CD14-positive monocyte (primary cell): ENCODE data around the gene PLAU. TPM values are rescaled to one million over a fixed set of nuclear protein-coding genes. Genes with fewer than 3 reads are reported as not detected.

ENCODE experiments used
- DNase-seq, 3 donors: peaks; one replicate each; pipeline ENCODE4 v3.0.0-alpha.2; 2011 to 2022
- H2AFZ ChIP-seq: 2 replicates; pipeline ENCODE4 v1.6.0; 2012; ENCODE audit warnings: mild to moderate bottlenecking, low read depth, low read length, inconsistent platforms; ENCODE audit not compliant: insufficient read depth, poor library complexity, severe bottlenecking
- H3K27ac ChIP-seq, 2 donors: 1 replicate in 1 of 2; 2 replicates in 1 of 2; pipeline ENCODE4 v1.5.1; 2012 to 2013; ENCODE audit warnings: low read length in 2 of 2, control low read depth in 1 of 2, inconsistent platforms in 1 of 2, low read depth in 1 of 2, mild to moderate bottlenecking in 1 of 2
- H3K27me3 ChIP-seq, 2 donors: one replicate each; pipeline versions ENCODE4 v1.6.0 to v1.6.1; 2011 to 2013; ENCODE audit warnings: low read length in 2 of 2; ENCODE audit not compliant: control insufficient read depth in 2 of 2, insufficient read depth in 2 of 2
- H3K36me3 ChIP-seq, 2 donors: replicated peaks in 1 of 2; 1 replicate in 1 of 2; 2 replicates in 1 of 2; pipeline versions ENCODE4 v1.5.1 to v1.6.1; 2012 to 2013; ENCODE audit warnings: low read length in 2 of 2, control low read depth in 1 of 2, inconsistent platforms in 1 of 2, mild to moderate bottlenecking in 1 of 2; ENCODE audit not compliant: insufficient read depth in 2 of 2, control insufficient read depth in 1 of 2
- H3K4me1 ChIP-seq, 2 donors: 1 replicate in 1 of 2; 2 replicates in 1 of 2; pipeline versions ENCODE4 v1.5.1 to v1.6.1; 2012 to 2013; ENCODE audit warnings: low read length in 2 of 2, control low read depth in 1 of 2, inconsistent platforms in 1 of 2, mild to moderate bottlenecking in 1 of 2, moderate library complexity in 1 of 2; ENCODE audit not compliant: insufficient read depth in 2 of 2, control insufficient read depth in 1 of 2
- H3K4me2 ChIP-seq: replicated peaks from 2 replicates; pipeline ENCODE3; 2012; ENCODE audit warnings: low read length, moderate library complexity, mild to moderate bottlenecking; ENCODE audit not compliant: poor library complexity, severe bottlenecking; ENCODE audit errors: extremely low read depth
- H3K4me3 ChIP-seq, 3 experiments: fragments of 200-600 bp in 1 of 3; sonication (generic) in 1 of 3; replicated peaks in 1 of 3; 1 replicate in 2 of 3; 2 replicates in 1 of 3; pipeline ENCODE4 v1.5.1; 2011 to 2013; ENCODE audit warnings: low read length in 3 of 3, mild to moderate bottlenecking in 3 of 3, control low read depth in 2 of 3, low read depth in 2 of 3, inconsistent platforms in 1 of 3, moderate library complexity in 1 of 3
- H3K79me2 ChIP-seq: 2 replicates; pipeline ENCODE4 v1.6.0; 2012; ENCODE audit warnings: mild to moderate bottlenecking, control low read depth, inconsistent platforms, low read length, moderate library complexity; ENCODE audit not compliant: insufficient read depth
- H3K9ac ChIP-seq: 2 replicates; pipeline ENCODE4 v1.6.0; 2017; ENCODE audit warnings: low read length, mild to moderate bottlenecking; ENCODE audit not compliant: insufficient read depth, poor library complexity, severe bottlenecking
- H3K9me3 ChIP-seq, 2 donors: replicated peaks in 1 of 2; 1 replicate in 1 of 2; 2 replicates in 1 of 2; pipeline versions ENCODE4 v1.5.1 to v1.6.1; 2012 to 2013; ENCODE audit warnings: low read length in 2 of 2, control low read depth in 1 of 2; ENCODE audit not compliant: control insufficient read depth in 1 of 2, insufficient read depth in 1 of 2
- H4K20me1 ChIP-seq: 2 replicates; pipeline ENCODE4 v1.6.0; 2012; ENCODE audit warnings: mild to moderate bottlenecking, low read length, control low read depth, moderate library complexity; ENCODE audit not compliant: insufficient read depth
- H3K27ac Mint-ChIP-seq, 7 donors: one replicate each; pipeline ENCODE4 v1.8.0; 2020; ENCODE audit warnings: mild to moderate bottlenecking in 7 of 7, mixed read lengths in 7 of 7, moderate library complexity in 6 of 7, inconsistent platforms in 2 of 7
- H3K27me3 Mint-ChIP-seq, 3 donors: one replicate each; pipeline ENCODE4 v1.8.0; 2021 to 2022; ENCODE audit warnings: low read depth in 3 of 3, mild to moderate bottlenecking in 3 of 3, mixed read lengths in 3 of 3, moderate library complexity in 3 of 3, inconsistent platforms in 1 of 3
- H3K36me3 Mint-ChIP-seq, 2 donors: one replicate each; pipeline ENCODE4 v1.8.0; 2020; ENCODE audit warnings: mixed read lengths in 2 of 2, inconsistent platforms in 1 of 2, mild to moderate bottlenecking in 1 of 2
- H3K4me1 Mint-ChIP-seq: one replicate; pipeline ENCODE4 v1.8.0; 2020; ENCODE audit warnings: mild to moderate bottlenecking, mixed read lengths
- H3K4me3 Mint-ChIP-seq, 2 donors: one replicate each; pipeline ENCODE4 v1.8.0; 2020; ENCODE audit warnings: mild to moderate bottlenecking in 2 of 2, mixed read lengths in 2 of 2, moderate library complexity in 1 of 2
- H3K9me3 Mint-ChIP-seq, 7 donors: one replicate each; pipeline ENCODE4 v1.8.0; 2020 to 2022; ENCODE audit warnings: mixed read lengths in 7 of 7, mild to moderate bottlenecking in 6 of 7, moderate library complexity in 6 of 7, inconsistent platforms in 2 of 7
- WGBS: methylation state at CpG from one replicate; pipeline ENCODE4 v1.1.5; 2013; ENCODE audit warnings: missing lambda C conversion rate; ENCODE audit not compliant: insufficient coverage; 5-methylcytosine and 5-hydroxymethylcytosine counted together
- intact Hi-C, 2 donors: fragments of 100-400 bp; cut with micrococcal nuclease; formaldehyde crosslinking; loops; one replicate each; pipeline versions ENCODE4 v1.15.0 to v1.15.1; 2023
- polyA plus RNA-seq, 3 donors: library from polyadenylated mRNA; depleted of rRNA in 1 of 3; unstranded in 2 of 3; stranded (reverse) in 1 of 3; fragments of 300-500 nt in 2 of 3; fragments of >200 nt in 1 of 3; fragmentation: Illumina TruSeq in 2 of 3; gene quantifications; 1 replicate in 2 of 3; 2 replicates in 1 of 3; pipeline ENCODE4 v1.2.3, GENCODE V29; 2012 to 2021
- TF ChIP-seq, protein P1 (sequence below): fragments of 200-600 bp; IDR thresholded peaks from one replicate; pipeline ENCODE4 v1.8.0; 2022; ENCODE audit warnings: antibody characterized with exemption, mild to moderate bottlenecking

PLAU gene
- polyA plus RNA-seq, 3 donors: 0.16 to 1.5 (median 0.43) TPM

DNA sequence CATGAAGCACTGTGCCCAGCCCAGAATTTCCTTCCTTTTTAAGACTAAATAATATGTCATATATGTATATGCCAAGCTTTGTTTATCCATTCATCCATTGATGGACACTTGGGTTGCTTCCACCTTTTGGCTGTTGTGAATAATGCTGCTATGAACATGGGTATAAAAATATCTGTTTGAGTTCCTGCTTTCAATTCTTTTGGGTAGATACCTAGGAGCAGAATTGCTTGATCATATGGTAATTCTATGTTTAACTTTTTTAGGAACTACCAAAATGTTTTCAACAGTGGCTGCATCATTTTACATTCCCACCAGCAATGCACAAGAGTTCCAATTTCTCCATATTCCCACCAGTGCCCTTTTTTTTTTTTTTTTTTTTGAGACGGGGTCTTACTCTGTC lies 13.2 kb upstream of the PLAU start:
- TF ChIP-seq, protein P1, sequence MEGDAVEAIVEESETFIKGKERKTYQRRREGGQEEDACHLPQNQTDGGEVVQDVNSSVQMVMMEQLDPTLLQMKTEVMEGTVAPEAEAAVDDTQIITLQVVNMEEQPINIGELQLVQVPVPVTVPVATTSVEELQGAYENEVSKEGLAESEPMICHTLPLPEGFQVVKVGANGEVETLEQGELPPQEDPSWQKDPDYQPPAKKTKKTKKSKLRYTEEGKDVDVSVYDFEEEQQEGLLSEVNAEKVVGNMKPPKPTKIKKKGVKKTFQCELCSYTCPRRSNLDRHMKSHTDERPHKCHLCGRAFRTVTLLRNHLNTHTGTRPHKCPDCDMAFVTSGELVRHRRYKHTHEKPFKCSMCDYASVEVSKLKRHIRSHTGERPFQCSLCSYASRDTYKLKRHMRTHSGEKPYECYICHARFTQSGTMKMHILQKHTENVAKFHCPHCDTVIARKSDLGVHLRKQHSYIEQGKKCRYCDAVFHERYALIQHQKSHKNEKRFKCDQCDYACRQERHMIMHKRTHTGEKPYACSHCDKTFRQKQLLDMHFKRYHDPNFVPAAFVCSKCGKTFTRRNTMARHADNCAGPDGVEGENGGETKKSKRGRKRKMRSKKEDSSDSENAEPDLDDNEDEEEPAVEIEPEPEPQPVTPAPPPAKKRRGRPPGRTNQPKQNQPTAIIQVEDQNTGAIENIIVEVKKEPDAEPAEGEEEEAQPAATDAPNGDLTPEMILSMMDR: no peak
- Histone ChIP-seq H3K4me1 (peaks cover 37 to 39% of the 10 kb centered on the region in 2 donors), H3K4me2 (no peak overlapping the region), H3K79me2 (no peaks in the 10 kb centered on the region), H3K9ac (no peak overlapping the region), H3K36me3 (no peaks in the 10 kb centered on the region), H3K4me3 (no peak overlapping the region), H3K9me3 (no peaks in the 10 kb centered on the region), H4K20me1 (no peaks in the 10 kb centered on the region), H2AFZ (no peak overlapping the region), H3K27me3 (no peaks in the 10 kb centered on the region), H3K27ac (no peak overlapping the region)
- peaks cover 0 to 3% (median 0%) of the 10 kb centered on the region in 7 donors for H3K9me3 Mint-ChIP-seq
- no peak overlapping the region for H3K4me3 Mint-ChIP-seq
- no peak for DNase-seq
- H3K27ac Mint-ChIP-seq: no peak overlapping the region
- intact Hi-C loops: no loop called here
- peaks cover 0 to 3% (median 2%) of the 10 kb centered on the region in 3 donors for H3K27me3 Mint-ChIP-seq
- H3K36me3 Mint-ChIP-seq: peaks cover 0 to 3% of the 10 kb centered on the region in 2 donors
- WGBS: no CpG with 5 or more reads among the region's 1 CpG
- H3K4me1 Mint-ChIP-seq: peaks cover 40% of the 10 kb centered on the region

DNA sequence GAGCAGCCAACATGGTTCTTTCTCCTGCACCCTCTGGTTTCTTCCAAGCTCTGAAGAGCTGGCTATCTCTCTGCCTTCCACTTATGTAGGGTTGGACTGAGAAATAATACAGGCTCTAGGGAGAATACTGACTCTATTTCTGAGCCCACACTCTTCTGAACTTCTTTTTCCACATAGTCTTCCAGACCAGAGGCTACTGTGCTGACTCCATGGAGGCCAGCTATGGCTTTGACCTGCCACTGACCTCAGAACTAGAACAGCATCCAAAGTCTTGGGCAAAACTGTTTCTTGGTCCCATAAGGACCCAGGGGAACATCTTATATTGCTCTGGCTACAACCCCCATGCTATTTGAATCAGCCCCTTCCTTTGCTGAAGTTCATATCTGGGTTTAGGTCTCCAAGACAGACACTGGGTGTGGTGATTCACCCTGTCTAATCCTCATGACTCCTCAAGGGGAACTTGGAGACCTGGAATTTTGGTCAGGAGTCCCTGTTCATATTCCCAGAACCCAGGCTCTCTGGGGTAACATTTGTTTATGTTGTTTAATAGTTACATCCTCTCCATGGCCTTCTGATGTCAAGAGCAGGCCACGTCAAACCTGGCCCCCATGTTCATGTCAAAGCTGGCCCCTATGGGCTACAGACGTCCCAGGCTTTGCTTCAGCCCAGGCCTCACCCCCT lies 12.1 kb upstream of the PLAU start:
- Histone ChIP-seq H3K4me2 (no peak overlapping the region), H3K27ac (no peak overlapping the region)

More for the DNA sequence above, 12.1 kb upstream of the PLAU start:
- Histone ChIP-seq H3K9me3 (no peaks in the 10 kb centered on the region), H3K4me3 (peak overlapping the region in 1 of 3 experiments; percentile 27), H2AFZ (no peak overlapping the region), H3K4me1 (peaks cover 39 to 42% of the 10 kb centered on the region in 2 donors), H3K79me2 (no peaks in the 10 kb centered on the region), H4K20me1 (no peaks in the 10 kb centered on the region), H3K9ac (no peak overlapping the region), H3K36me3 (no peaks in the 10 kb centered on the region), H3K27me3 (no peaks in the 10 kb centered on the region)
- WGBS: no CpG with 5 or more reads among the region's 2 CpGs
- peak overlapping the region in 4 of 7 donors; percentile 20 to 73 (median 48) for H3K27ac Mint-ChIP-seq
- H3K4me1 Mint-ChIP-seq: peaks cover 43% of the 10 kb centered on the region
- peaks cover 0 to 3% of the 10 kb centered on the region in 2 donors for H3K36me3 Mint-ChIP-seq
- H3K4me3 Mint-ChIP-seq: no peak overlapping the region
- H3K27me3 Mint-ChIP-seq: peaks cover 0 to 3% (median 2%) of the 10 kb centered on the region in 3 donors
- TF ChIP-seq, protein P1: no peak
- intact Hi-C loops: no loop called here
- H3K9me3 Mint-ChIP-seq: peaks cover 0 to 3% (median 0%) of the 10 kb centered on the region in 7 donors
- peak in 1 of 3 donors; percentile 45 for DNase-seq
